ENCODE data around the gene CFAP99.

CFAP99 gene

DNA sequence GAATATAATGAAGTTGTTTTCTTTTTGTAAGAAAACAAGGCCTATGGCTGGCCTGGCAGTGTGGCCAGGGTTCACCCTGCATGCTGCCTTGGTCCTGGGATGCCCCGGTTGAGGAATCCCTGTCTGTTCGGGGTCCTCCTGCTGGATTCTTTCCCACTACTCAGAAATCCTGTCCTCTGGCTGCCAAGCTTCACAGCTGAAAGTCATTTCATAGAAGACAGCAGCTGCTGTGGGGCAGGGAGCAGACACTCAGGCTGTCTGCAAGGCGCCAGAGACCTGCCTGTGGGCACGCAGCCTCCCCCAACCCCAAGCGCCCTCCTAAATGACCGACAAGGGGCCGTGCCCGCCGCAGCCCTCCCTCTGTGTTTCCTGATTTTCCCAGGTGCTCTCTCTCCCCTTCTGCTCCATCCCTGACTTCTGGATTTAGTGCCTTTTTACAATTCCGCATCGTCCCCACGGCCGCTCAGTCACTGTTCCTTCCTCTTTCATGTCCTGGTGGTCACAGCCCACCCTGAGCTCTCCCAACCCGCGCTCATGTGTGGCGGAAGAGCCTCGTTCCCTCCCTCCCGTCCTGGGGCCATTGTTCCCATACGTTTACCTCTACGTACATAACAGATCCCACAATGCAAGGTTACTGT, 27.9 kb upstream of the CFAP99 start:
- DNase-seq (ENCODE audit: low read depth) = no peak

DNA sequence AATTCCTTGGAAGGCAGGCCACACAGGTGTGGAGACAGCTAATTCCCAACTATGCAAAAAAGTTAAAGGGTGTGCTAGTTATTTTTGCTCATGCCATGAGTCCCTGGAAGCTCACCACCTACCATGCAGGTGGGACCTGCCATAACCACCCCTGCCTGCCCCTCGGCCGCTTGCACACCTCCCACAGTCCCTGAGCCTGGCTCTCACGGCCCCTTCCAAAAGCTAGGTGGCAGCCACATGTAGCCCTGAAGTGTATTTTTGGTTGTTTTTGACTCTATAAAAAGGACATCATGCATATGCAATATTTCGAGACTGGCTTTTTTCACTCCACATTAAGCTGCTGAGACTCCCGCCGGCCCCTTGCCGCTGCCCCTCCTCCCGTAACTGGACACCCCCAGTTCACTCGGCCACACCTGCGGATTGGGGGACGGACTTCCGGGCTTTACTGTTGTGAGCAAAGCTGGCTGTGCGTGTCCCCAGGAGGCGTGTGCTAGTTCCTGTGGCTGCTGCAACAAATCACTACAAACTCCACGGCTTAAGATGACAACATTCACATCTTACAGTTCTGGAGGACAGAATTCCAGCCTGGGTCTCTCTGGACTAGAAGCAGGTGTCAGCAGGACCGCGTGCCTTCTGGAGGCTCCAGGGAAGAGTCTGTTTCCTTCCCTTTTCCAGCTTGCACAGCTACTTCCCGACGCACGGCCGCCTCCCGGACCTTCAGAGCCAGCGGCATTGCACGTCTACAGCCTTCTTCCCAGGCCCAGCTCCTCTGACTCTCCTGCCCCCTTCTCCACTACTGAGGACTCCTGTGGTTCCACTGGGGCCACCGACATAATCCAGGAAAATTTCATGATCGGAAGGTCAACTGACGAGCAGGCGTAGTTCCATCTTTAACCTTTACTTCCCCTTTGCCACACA, 25.1 kb upstream of the CFAP99 start:
- no peak for DNase-seq (ENCODE audit: low read depth)

DNA sequence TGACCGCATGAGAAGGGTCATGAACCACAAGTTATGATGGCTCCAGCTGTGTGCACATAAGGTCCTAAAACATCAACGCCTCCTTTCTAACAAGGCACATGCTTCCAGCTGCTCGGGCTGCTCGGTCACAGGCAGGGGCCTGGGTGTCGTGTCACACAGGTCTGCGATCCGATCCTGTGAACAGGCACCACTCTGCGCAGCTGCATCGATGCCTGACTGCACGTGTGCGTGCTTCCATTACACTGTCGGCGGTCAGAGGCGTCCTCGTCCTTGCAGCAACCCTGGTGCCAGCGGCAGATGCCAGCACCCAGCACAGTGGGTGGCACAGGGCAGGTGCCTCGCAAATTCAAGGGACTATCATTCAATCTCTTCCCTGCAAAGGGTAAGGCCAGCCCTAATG, 24.2 kb upstream of the CFAP99 start:
- no peak for DNase-seq (ENCODE audit: low read depth)

DNA sequence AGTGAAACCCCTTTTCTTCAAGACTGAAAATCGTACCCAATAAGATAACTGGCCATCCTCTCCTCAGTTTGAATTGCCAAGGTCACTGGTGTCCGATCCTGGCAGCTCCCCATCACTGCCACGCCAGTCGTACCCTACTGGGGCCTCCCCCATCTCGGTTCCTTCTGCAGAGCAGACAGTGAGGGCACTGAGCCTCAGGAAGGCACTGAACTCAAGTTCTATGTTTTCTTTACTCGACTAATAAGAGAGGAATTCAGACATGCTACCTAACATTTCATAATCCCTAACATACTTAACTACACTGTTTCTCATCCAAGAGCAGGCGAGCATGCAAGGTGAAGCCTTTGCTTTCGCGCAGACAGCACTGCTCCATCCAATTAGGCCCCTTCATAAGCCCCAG, 23.7 kb upstream of the CFAP99 start:
- no peak for DNase-seq (ENCODE audit: low read depth)

DNA sequence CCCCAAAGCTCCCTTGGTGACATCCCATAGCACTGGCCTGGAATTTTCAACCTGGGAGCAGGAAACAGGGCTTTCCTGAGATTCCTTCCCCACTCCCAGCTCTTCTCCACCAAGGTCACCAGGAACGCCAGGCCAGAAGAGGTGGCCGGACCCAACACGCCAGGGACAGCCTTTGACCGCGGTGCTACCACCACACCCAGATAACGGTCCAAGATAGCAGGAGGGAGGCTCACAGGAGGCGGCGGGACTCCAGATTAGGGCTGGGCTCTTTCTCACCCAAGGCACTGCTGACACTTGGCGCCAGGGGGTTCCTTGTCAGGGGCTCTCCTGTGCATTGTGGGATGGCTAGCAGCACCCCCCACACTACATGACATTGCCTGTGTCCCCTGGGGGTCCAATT, 23.2 kb upstream of the CFAP99 start:
- no peak for DNase-seq (ENCODE audit: low read depth)

DNA sequence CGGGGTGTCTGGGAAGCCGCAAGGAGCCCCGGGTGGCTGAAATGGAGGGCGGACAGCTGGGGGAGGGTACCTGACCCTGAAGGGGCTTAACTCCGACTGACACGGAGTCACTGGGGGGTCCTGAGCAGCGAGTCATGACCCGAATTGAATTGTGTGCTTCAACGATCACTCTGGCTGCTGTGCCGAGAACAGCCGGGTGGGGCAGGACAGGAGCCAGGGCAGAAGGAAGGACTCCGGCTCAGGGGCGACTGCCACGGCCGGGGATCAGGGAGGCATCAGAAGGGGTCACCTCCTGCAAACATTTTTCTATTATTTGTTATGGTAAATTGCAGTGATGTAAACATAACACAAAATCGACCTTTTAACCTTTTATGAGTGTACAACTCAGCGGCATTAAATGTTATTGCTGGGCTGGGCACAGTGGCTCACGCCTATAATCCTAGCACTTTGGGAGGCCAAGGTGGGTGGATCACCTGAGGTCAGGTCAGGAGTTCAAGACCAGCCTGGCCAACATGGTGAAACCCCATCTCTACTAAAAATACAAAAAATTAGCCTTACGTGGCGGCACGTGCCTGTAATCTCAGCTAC, 21.9 kb upstream of the CFAP99 start:
- DNase-seq (ENCODE audit: low read depth) = no peak

DNA sequence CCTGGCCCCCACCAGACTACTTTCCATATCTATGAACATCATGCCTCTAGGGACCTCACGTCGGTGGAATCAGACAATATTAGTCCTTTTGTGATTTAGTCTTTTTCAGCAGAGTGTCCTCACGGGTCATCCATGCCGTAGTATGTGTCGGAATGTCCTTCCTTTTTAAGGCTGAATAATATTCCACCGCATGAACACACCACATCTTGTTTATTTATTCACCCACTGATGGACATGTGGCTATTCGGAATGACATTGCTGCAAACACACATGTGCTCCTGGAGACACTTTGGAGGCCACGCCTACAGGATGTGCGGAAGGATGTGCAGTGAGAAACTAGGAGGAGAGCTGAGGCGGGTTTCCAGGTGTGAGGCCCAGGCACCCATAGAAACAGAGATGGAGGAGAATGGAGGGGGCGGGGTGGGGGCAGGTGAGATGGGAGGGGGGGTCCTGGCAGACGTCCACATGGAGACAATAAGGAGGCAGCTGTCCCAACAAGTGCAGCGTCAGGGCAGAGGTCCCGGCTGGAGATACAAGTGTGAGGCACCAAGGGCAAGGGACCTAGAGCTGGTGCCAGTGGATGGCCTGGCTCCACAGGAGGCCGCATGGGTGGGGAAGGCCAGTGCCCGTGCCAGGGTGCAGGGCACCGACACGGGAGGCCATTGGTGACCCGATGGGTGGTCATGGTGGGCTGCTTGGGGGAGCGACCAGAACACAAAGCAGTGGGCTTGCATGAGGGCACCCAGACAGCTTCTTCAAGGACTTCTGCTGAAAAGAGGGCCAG, 21.0 kb upstream of the CFAP99 start:
- no peak for DNase-seq (ENCODE audit: low read depth)

DNA sequence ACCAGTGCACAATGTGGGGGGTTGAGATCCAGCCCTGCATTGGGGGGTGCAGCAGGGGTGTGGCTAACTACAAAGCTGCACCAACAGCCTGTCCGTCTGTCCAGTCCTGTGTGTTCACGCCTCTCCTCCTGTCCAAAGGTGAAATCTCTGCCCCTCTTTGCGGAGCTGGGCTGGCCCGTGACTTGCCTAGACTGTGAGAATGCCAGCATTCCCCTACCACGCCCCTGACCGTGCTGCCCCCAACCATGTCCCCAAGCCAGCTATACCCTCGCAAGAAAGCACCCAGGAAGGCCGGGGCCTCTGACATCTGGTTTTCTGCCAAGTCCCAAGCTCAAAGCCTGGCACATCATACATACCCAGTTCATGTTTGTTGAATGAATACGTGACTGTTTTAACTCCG, 19.5 kb upstream of the CFAP99 start:
- DNase-seq (ENCODE audit: low read depth) = no peak

DNA sequence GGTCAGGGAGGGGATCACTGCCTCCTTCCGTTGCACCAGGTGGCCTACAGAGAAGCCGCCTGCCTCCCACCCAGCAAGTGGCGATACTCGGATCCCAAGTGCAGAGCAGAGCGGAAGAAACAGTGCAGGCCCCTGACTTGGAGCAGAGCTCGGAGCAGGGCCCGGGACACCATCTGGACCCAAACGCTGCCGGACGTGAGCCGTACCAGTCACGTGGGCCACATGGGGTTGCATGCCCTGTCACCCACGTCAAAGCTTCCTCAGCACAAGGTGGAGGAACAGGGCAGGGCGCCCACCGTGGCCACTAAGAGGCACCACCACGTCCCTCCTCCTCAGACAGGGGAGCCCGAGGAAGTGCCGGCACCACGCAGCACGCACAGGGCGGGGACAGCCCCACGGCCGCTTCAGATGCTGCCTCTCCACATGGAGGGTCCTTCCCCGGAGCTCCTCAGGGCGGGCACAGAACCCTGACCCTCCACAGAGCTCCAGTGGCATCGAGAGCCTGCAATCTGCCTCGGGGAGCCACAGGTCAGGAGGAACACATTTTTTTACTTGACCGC, 19.0 kb upstream of the CFAP99 start:
- no peak for DNase-seq (ENCODE audit: low read depth)

DNA sequence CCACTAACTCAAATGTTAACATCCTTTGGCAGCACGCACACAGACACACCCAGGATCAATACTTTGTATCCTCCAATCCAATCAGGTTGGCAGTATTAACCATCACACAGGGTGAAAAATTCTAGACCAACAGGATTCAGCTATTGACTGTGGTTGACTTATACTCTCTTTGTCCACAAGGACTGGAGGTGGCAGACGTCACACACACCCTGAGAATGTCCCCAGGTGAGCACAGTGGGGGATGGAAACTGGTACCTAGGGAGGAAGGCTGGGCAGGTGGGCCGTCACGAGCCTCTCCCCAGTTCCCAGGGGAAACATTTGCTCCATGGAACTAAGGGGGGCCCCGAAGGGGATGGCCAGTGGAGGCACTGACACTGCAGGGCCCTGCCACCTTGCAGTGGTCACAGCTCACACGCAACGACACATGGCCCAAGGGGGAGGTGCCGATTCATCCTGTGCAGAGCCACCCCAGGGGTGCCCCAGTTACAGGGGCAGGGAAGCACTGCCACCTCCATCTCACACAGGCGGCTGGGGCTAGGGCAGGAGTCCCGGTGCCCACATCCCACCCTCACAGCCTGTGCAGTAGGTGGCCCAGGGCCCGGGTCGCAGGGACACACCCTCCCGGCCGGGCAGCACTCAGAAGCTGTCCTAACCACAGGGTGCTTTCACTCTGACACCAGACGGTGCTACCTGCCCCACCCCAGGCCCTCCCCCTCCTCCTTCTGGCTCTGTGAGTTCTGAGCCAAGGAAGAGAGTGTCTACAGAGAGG, 17.7 kb upstream of the CFAP99 start:
- DNase-seq (ENCODE audit: low read depth) = no peak

DNA sequence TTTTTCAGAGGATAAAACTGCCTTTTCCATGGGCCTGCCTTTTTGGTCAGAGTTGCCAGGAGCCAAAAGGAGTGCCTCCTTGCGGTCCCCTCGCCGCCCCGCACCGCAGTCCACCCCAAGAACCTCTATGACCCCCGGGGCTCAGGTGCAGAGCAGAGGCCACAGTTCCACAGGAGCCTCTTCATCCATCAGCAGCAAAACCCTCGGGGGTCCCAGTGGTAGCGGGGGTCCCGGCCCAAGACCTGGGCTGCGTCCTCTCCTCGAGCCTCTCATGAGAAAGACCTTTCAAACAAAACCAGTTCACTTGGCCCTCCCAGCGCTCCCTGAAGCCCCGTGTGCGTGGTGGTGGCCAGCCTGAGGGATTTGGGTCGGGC, 17.2 kb upstream of the CFAP99 start:
- DNase-seq (ENCODE audit: low read depth) = no peak

DNA sequence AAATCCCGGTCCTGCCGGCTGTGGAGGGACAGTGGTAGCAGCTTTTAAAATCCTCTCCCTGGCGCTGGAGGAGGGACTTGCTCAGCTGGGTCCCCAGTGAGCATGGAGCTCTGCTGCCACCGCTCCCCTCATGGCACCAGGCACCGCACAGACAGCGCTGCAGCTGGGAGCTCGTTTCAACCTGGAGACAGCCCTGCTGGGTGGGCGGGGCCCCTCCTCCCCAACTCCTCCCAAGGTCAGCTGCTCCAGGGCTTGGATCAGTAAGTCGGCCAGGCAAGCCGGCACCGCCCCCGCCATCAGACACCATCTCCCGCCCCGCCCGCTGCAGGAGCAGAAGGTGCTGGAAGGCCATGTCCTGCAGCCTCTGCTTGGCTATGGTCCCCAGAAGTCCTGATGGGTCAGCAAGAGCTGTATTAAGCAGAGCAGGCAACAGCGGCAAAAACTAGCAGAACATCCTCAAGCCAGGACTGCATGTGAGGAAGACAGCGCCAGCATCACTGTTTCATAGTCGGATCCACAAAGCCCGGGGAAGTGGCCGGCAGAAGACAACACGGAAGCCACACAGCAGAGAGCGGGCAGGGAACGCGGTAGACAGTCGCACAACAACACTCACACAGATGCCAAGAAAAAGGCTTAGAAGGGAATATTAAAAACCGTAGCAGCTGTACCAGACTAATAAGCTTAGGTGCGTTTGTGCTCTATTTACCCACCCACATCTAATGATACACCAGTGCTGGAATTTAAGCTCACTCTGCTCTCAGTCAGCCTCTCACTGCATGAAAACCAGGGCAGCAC, 16.5 kb upstream of the CFAP99 start:
- no peak for DNase-seq (ENCODE audit: low read depth)

DNA sequence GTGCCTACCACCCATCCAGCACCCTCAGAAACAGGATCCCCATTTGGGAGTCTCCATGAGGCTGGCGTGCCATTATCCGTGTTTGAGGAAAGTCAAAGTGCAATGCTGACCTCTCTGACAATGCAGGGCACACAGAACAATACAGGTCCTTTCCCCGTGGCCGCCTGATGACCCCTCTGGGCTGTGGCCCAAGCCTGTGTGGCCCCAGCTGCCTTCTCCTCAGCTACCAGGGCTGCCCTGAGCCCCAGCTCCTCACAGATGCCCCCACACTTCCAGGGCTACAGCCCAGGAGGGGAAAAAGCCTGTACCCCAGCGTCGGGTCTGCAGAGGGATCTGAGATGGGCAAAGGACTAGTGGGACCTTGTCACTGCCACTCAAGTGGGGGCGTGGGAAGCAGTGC, 15.8 kb upstream of the CFAP99 start:
- no peak for DNase-seq (ENCODE audit: low read depth)

DNA sequence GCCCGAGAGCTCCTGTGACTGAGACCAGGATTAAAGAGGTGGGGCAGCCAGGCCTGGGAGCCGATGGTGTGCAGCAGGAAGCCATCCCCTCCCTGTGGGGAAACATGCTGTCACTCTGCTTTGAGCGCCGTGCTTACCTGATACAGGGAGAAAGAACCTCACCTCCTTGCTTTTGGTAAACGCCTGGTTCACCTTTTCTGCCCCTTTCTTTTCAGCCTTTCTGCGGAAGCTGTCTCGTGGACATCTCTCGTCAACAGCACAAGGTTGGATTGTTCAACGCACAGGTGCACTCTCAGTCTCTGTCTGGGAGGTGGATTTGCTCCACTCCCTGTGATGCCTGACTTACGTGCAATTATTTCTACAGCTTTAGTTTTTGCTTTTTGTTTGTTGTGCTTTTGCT, 12.3 kb upstream of the CFAP99 start:
- no peak for DNase-seq (ENCODE audit: low read depth)

DNA sequence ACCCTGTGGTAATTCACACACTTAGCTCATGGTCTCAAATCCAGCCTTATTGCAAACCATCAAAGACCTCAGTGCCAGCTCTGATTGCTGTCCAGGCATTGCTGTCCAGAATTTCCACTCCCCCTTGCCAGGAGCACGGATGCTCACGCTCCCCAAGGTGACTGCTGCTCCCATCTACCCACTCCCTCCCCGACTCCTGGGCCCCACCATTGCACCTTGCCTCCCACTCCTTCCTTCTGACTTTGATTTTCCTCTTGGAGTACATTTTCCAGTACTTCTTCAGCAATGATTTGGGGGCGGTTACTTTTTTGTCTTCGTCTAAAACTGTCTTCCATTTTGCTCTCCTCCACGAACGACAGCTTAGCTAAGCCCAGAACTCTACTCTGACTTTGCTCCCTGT, 11.8 kb upstream of the CFAP99 start:
- no peak for DNase-seq (ENCODE audit: low read depth)

DNA sequence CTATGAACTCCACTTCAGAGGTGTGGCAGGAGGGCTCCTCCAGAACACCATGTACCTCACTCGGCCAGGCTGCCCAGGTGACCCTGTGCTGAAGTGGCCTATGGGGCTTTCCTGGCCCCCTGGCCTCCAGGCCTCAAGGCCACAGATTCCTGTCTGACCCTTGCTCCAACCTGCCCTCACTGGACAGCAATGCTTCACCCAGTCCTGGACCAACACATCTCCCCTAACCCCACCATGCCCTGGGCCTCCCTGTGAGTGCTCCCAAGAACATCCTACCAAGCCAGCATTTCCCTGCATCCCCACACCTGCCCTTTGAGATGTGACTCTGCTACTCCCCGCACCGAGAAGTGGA, 10.8 kb upstream of the CFAP99 start:
- DNase-seq (ENCODE audit: low read depth) = no peak

DNA sequence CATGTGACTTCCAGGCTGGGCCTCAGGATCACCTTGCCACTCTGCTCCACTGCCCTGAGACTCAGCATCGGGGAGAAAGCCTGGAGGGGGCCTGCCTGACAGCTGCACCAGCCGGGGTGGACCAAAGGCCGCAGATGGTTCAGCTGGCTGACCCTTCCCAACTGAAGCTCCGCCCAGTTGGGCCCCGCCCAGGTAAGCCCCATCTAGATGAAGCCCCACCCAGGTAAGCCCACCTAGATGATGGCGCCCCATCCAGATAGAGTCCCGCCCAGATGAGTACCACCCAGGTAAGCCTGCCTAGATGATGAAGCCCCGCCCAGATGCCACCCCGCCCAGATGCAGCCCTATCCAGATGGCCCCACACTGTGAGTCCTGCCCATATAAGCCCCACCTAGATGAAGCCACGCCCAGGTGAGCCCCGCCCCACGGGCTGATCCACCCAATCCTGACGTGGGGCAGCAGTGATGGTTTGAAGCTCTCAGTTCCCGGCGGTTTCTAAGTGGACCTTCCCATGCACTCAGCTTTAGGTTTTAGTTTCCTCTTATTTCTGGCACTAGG, 10.3 kb upstream of the CFAP99 start:
- DNase-seq (ENCODE audit: low read depth) = no peak

DNA sequence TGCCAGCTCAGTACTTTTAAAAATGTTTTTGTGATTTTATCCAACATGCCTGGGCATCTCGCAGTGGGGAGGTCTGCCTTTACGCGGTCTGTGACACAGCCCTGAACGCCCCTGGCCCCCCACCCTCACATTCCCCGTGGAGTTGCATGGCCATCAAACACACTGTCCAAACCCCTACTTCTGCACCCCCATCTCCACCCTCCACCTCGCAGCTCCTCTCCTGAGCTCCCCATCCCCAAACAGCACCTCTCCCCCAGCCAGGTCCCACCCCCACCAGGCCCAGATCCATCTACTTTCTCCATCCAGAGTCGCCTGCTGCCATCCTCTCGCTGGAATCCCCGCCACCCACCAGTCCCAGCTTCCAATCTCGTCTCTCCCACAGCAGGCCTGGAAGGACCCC, 9.8 kb upstream of the CFAP99 start:
- no peak for DNase-seq (ENCODE audit: low read depth)

DNA sequence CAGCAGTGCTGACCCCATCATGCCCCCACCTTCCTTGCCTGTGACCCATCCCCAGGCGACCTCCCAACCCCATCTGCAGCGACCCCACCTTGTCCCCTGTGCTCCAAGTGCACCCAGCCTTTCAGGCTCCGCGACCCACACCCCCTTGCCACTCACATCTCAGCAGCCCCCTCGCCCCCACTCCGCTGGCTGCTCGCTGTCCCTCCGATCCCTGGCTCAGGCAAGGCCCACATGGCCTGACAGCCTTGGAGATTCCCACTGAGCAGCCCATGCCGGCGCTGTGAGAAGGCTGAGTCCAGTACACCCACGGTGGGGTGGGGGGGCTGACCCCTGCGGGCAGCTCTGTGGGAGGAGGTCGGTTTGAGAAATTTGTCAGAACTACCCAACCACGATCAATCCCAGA, 9.4 kb upstream of the CFAP99 start:
- DNase-seq (ENCODE audit: low read depth) = no peak

DNA sequence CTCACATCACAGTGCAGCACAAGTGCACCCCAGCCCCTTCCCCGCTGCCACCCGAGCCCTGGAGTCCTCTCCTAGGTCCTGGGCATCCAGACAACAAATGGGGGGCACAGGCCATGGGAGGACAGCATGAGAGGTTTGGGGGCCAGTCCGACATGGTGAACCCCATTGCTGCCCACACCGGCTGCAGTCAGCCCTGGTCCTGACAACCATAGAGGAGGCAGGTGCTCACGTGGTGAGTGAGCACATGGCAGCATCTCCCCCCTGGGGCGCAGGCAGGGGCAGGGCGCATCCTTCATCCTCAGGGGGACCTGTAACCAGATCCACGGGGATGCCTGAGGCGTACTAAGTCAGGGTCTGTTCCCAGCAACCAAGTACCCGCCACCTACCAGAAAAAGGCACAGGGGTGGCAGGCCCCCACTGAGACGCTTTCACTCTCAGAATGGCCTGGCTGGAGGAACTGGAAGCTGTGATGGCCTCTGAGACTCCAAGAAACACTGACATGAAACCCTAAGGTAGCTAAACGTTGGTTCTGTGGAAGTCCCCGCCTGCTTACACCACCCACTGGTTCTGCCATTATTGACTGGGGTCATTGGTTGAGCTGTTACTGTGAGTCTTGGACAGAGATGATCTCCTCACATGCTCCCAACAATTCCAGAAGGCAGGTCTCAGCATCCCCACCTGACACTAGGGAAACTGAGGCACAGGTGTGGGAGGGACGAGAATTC, 6.8 kb upstream of the CFAP99 start:
- no peak for DNase-seq (ENCODE audit: low read depth)

Data from HS-27A (cell line).